22Rv1 (cell line): ENCODE measurements around the gene NQO2.

Experiments used
- ZFX ChIP-seq: fragments of 450-650 bp; IDR thresholded peaks from 2 replicates; pipeline ENCODE4 v1.6.1; 2017; ENCODE audit warnings: antibody characterized with exemption, borderline replicate concordance
- TF ChIP-seq, protein P1 (sequence below): fragments of 450-650 bp; IDR thresholded peaks from 2 replicates; pipeline ENCODE4 v1.5.1; 2017; ENCODE audit warnings: mild to moderate bottlenecking

DNA sequence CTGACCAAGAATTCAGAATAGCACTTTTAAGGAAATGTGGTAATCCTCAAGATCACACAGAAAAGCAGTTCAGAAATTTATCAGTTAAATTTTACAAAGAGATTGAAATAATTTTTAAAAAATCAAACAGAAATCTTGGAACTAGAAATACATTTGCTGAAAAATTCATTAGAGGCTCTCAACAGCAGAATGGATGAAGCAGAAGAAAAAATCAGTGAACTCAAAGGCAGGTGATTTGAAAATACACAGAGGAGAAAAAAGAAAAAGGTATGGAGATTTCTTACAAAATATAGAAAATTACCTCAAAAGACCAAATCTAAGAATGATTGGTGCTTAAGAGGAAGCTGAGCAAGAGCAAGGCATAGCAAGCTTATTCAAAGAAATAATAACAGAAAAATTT is 11.5 kb downstream of the NQO2 start:
- TF ChIP-seq, protein P1, sequence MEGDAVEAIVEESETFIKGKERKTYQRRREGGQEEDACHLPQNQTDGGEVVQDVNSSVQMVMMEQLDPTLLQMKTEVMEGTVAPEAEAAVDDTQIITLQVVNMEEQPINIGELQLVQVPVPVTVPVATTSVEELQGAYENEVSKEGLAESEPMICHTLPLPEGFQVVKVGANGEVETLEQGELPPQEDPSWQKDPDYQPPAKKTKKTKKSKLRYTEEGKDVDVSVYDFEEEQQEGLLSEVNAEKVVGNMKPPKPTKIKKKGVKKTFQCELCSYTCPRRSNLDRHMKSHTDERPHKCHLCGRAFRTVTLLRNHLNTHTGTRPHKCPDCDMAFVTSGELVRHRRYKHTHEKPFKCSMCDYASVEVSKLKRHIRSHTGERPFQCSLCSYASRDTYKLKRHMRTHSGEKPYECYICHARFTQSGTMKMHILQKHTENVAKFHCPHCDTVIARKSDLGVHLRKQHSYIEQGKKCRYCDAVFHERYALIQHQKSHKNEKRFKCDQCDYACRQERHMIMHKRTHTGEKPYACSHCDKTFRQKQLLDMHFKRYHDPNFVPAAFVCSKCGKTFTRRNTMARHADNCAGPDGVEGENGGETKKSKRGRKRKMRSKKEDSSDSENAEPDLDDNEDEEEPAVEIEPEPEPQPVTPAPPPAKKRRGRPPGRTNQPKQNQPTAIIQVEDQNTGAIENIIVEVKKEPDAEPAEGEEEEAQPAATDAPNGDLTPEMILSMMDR, result no peak
- no peak for TF ChIP-seq ZFX
